HG02571 (cell line): Measurements from ENCODE around the gene LRRC38.
"Not testable (repeated sequence)": the region's sequence is repeated elsewhere in the genome, so short reads cannot be mapped to it uniquely, and the experiment has no call there.

Experiments used
- ATAC-seq: cut with Tn5 transposase; IDR thresholded peaks from one replicate; pipeline ENCODE4 v1.9.1; 2021; ENCODE audit warnings: mild to moderate bottlenecking, moderate library complexity; ENCODE audit not compliant: unreplicated experiment

The LRRC38 gene, protein sequence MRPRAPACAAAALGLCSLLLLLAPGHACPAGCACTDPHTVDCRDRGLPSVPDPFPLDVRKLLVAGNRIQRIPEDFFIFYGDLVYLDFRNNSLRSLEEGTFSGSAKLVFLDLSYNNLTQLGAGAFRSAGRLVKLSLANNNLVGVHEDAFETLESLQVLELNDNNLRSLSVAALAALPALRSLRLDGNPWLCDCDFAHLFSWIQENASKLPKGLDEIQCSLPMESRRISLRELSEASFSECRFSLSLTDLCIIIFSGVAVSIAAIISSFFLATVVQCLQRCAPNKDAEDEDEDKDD

DNA sequence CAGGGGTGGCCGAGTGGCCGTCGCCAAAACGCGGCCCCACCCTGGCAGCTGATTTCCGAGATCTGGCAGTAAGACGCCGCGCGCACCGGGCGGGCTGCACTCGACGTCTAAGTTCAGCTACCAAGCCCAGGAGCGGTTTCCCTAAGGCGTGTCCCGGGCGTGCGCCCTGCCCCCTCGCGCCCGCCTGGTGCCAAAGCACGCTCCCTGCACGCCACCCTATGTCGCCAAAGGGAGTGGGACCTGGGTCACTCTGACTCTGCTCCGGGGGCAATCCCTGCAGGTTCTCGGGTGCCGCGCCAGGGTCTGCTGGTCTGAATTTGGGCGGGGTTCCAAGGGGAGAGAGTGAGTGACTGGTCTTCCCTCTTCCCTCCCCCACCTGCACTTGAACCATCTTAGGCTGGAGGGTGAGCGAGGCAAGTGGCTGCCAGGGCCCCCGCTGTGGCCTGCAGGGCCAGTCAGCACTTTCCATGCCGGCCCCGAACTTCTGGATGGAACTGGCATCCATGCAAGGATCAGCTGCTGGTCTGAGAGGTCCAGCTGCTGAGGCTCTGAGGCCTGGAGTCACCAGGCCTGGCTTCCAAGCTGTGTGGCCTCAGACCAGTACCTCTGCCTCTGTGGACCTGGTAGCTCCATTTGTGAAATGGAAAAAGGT is at the start of gene LRRC38:
Gene LRRC38 (minus strand): TSS at position 109 of the 652 bp plus-strand sequence. CDS start 410 bp downstream, outside the sequence.
- ATAC-seq, result no peak

DNA sequence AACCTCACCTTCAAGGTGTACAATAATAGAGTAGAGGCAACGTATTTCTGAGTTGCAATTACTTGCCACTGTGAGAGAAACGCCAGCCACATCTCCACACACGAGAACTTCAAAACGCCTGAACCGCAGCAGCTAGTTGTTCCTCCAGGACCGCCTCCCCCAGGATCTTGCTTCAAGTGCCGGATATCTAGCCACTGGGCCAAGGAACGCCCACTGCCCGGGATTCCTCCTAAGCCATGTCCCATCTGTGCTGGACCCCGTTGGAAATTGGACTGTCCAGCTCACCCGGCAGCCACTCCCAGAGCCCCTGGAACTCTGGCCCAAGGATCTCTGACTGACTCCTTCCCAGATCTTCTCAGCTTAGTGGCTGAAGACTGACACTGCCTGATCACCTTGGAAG is 49.2 kb upstream of the LRRC38 start:
- ATAC-seq, result not testable (repeated sequence)

DNA sequence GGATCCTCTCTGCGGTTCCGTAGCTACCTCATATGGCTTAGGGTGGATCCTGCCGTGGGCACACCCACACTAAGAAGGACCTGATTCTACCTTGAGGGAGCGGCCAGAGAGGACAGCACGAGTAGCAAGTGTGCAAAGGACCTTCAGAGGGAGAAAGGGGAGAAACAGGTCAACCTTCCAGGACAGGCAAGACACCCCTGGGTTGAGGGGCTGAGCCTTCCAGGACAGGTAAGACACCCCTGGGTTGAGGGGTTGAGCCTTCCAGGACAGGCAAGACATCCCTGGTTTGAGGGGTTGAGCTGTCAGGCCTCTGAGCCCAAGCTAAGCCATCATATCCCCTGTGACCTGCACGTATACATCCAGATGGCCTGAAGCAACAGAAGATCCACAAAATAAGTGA is 46.7 kb upstream of the LRRC38 start:
- no peak for ATAC-seq

DNA sequence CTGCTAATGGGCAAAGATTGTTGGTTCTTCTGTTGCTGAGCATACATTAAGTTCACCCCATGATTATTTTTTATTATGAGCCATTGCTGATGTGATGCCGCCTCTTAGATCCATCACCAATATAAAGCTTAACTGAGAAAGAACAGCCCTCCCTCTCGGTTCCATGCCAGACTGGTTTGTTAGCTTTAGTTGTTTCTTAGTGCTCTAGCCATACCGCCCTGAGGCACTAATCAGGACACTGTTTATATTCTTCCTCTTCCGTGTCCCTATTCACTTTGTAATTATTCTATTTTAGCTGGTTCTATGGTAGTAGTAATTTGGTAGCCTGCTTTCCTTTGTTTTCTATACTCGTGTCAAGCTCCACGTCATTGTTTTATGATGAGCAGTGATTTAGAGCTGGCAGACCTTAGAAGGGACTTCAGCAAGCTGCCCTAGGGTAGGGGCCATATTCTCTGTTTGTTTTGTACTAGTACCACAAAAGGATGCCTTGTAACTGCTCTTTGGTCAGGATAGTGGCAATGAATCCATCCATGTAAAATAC is 42.5 kb upstream of the LRRC38 start:
- no peak for ATAC-seq

DNA sequence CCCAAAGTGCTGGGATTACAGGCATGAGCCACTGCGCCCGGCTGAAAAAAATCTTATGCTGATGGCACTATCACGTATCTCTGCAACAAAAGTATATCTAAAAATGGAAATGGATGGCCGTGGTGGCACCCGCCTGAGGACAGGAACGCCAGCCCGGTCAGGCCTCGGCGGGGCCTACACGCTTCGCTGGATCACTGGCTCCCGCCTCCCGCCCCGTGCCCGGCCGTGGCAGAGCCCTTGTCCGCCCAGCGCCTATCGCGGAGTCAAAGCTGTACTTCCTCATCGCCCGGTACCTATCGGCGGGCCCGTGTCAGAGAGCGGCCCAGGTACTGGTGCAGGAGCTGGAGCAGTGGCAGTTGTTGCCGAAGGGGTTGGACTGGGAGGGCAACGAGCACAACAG is 41.0 kb upstream of the LRRC38 start:
- no peak for ATAC-seq

DNA sequence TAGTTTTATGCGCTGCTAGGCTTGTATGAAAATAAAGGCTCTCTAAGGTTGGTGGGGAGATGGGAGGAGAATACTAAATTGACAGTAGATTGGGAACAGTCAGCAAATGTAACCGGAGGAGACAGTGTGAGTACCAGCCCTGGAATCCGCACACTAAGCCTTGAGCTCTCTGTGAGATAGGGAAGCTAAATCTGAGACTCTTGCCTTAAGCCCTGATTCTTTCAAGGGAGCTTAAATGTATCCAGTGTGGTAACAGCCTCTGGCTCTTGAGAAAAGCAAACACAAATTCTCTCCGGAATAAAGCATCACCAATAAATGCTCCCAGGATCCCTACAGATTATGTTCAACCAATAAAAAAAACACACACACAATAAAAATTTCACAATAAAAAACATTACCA is 36.9 kb upstream of the LRRC38 start:
- no peak for ATAC-seq

DNA sequence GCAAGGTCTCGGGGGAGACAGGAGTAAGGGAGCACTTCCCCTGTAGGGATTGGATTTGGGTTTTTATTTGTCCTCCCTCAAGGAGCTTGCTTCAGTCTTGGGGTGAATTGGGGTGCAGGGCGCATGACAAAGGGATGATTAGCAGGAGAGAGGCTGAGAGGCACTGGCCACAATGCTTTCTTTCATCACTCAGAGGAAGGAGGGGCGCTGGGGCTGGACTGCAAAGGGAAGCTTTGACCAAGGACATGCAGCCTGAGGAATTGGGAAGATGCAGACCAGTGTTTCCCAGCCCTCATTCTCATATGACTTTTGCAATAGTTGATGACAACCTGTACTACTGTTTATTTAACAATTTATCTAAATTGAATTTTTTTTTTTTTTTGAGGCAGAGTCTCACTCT is 35.7 kb upstream of the LRRC38 start:
- ATAC-seq, result no peak

DNA sequence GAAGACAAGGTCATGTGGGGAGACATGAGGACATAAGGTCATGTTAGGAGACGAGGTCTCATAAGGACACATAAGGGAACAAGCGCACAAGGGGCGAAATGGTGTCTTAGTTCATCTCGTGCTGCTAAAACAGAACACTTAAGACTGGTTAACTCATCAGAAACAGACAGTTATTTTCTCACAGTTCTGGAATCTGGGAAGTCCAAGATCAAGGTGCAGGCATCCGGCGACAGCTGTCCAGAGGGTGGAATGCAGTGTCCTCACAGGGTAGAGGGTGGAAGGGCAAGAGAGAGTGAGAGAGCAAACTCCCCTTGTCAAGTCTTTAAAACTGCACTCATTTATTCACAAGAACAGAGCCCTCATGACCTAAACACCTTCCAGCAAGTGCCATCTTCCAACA is 35.2 kb upstream of the LRRC38 start:
- ATAC-seq, result no peak

DNA sequence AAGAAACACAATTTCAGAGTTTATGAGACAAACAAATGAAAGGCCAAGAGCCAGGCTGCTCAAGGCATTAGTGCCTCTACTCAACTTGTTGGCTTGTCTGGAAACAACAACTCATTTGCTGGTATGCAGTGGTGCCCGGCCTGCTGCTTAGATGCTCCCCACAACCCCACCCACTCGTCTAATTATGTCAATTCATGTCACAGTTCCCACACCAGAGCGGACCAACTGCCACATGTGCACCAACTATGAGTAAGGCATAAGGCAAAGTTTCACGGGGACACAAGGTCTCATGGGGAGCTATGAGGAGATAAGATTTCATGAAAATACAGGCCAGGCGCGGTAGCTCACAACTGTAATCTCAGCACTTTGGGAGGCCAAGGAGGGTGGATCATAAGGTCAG is 34.5 kb upstream of the LRRC38 start:
- no peak for ATAC-seq

DNA sequence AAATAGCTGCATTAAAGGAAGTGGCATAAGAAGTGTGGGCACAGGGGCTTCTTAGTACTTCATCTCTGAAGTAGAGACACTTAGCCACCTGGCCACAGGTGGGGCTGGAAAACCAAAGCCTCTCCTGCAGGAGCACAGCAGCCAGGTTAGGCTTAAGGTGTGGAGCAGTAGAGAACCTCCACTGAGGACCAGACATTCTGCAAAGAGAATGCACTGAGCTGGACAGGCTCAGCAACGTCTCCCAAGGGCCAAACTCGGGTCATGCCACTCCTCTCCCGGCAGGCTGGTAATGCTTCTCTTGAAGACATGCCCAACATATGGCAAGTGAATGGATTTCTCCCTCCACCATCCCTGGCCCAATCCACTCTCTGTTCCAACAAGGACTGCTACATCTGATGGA is 33.0 kb upstream of the LRRC38 start:
- no peak for ATAC-seq

DNA sequence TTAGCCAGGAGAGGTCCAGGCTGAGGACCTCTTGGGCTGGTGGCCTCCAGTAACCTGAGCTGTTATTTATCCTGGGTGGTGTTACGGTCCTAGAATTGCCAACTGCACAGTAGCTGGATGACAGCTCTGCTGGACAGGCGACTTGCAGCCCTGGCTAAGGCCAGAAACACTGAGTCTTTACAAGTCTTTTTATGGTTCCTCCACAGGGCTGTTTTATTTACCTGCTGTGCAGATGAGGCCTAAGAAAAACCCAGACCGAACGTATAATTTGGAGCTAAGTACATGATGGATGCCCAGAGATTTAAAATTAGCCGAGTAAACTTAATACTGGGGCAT is 30.4 kb upstream of the LRRC38 start:
- ATAC-seq, result no peak

DNA sequence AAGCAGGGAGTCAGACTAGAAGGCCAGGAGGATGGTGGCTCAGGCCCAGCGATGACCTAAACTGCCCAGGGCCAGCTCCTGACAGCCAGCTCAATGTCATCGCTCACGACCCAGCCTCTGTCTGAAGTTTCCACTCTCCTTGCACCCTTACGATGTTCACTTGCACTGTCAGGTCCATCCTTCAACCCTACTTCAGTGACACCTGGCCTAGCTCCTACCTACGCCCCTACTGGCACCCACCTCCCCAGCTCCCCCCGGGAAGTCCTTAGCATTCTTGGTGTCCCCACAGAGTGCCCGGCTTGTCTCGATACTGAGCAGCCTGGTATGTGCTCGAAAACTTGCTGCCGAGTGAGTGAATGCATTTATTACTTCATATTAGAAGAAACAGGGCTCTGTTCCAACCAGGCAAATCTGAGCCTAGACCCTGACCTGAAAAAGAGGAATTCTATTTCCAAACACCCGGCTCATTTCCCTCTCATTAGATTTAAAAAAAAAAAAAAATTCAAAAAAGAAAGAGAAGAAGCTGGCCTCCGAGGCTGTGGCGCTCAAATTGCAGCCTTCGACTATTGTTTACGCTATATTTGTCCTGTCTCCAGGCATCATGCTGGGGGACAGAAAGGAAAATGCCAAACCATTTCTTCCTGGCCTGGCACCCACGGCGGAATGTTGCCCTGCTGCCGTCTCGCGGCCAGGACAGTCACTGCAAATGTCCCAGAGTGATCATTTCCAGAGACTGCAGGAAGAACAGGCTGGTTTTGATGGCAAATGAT is 29.8 kb upstream of the LRRC38 start:
- ATAC-seq, result no peak

DNA sequence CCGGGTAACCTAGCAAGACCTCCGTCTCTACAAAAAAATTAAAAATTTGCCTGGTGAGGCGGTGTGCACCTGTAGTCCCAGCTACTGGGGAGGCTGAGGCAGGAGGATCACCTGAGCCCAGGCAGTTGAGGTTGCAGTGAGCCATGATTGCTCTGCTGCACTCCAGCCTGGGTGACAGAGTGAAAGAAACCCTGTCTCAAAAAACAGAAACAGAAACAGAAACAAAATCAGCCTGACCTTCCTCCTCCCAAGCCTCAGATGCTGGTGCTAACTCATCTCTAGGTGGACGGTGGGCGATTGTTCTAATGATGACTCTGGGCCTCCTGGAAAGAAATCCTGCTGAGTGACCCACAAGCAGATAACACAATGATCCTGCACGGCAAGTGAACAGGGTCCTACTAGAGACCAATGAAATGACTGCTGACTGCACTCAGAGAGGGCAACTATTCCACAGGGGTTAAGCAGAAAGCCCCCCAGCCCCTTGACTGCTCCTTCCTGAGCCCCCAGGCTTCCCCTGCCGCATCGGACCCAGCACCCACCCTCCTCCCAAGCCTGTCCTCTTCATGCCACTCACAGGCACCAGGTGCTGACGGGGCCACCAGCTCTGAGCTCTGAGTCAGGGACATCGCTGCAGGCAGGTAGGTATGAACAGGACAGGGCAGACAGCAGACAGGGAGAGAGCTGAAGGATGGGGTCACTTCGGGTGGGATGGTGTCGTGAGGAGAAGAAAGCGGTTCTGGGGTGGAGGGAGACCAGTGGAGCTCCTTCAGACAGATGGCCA is 27.8 kb upstream of the LRRC38 start:
- ATAC-seq, result no peak

DNA sequence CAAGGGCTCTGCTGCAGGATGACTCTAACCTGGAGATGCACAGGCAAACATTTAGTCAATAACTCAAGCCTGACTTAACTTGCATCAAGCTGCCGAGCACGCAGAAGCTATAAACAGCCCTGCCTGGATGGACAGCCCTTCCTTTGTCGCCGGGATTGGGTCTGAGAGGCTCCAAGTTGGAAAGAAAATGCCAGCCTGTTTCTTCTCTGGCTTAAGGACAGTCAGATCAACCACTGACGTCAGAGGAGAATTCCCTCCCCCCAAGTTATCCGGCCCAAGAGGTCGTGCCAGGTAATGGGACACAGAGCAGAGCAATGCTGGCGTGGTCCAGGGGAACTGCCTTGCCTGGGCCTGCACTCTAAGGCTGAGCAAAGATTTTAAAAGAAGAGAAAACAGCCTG is 27.1 kb upstream of the LRRC38 start:
- no peak for ATAC-seq

DNA sequence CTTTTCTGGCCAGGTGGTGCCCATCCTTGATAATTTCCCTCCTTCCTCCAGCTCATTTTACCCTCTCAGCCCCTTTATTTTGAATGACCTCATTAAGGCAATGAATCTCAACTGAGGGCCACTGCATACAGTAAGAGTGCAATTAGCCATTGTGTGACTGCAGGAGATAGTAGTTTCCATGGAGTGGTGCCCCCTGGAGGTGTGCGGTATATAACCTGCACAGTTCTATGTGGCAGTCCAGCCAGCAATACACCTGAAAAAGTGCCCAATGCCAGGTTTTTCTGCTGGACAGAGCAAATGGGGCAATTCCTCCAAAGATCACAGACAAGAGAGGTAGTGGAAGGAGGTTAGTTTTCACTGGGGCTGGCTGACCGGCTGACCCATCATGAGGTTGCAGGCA is 25.9 kb upstream of the LRRC38 start:
- no peak for ATAC-seq

DNA sequence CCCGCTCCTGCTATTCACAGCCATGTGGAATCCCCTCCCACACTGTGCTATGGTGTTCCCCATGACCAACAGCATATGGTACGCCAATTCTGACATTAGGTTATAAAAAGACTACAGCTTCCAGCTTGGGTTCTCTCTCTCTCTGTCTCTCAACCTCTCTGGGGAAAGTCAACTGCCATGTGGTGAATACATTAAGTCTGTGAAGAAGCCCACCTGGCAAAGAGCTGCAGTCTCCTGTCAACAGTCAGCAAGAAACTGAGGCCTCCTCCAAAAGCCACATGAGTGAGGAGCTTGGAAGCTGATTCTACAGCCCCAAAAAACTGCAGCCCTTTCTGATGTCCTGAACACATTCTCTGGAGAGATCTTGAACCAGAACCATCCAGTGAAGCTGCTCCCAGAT is 25.0 kb upstream of the LRRC38 start:
- no peak for ATAC-seq

DNA sequence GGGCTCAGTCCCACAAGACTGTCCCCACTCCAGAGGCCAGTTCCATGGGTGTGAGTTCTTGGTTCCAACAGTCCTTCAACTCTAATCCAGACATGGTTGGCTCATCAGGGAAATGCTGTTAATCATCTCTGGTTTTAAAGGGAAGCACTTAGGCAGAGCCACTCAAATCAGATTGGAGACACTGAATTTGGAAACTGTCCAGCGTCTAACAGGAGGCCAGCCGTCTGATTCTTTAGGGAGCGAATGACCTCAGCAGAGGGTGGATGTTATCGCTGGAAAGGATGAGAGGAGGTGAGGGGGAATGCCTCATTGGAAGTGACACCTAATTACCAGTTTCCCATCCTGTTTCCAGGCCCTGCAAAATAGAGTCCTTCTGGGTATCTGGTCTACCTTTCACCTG is 22.8 kb upstream of the LRRC38 start:
- ATAC-seq, result no peak

DNA sequence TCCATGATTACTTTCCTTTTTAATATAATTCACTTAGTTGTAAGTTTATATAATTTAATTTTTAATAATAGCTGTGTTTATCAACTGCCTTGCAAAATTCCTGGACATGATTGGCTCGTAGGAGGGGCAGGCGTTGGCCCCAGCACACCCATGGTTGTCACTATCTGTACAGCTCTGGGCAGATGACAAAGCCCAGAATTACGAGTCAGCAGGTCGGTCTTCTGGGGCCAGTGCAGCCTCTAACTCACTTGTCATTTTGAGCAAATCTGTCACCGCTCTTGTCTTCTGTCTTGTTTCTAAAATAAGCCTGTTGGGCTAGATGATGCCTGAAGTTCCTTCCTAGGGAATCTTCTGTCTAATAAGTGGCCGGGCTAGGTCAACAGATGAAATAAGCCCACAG is 21.4 kb upstream of the LRRC38 start:
- ATAC-seq, result no peak

DNA sequence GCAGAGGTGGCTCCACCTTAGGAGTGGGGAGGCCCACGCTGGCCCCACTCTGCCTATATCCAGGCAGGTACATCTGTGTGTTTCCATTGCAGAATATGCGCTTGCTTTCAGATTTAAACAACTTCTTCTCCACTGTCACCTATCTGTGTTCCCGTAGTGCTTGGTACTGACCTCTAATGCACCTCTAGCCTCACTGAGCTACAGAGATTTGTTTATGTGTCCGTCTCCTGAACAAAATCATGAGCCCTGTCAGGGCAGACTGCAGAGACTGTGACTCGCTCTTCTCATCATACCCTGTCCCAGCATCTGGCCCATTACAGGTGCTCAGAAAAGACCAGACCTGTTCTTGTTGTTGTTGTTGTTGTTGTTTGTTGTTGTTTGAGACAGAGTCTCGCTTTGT is 14.5 kb upstream of the LRRC38 start:
- ATAC-seq, result no peak

DNA sequence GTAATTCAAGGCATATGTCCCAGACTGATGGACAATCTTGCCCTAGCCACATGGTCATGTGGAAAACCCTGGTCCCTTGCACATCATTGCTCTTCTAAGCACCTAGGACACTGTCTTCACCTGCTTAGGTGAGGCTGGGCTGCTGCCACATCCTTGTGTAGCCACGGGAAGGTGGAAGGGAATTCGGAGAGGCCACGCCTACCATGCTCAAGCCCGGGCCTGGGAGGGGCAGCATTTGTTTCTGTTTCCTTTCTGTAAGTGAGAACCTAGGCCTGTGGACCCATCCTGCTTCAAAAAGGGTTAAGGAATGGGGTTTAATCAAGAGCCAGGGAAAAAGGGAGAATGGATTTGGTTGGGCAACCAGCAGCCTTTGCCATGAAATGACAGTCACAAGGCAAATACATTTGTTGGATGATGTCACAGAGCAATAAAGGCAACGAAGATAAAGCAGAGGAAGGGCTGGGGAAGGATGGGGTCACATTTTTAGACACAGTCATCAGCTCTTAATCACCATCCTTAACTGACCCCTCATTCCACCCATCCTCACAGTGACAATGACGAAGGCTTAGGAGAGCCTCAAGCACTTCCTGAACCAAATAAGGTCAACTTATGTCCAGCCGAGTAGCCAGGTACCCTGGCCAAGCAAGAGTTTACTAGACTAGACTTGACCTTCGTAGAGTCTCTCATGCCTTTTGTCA is 10.1 kb upstream of the LRRC38 start:
- no peak for ATAC-seq

DNA sequence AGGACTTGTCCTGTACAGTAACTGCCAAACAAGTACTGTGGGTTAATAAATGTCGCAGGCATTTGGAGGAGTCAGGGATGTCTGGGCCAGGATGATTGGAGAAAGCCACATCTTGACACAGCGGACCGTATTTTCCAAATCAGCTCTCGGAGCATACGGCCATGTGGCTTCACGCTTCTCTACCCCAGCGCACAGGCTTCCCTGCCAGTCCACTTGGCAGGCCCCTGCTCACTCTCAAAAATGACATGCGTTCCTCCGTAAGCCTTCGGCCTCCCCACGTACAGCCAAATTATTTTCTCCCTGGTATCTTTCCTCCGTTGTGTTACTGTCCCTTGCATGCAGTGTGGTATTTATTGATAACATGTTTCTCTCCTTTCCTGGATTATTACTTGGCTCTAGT is 7.2 kb upstream of the LRRC38 start:
- ATAC-seq, result no peak
